ENCODE results near the gene ICAM2.
"Not testable (repeated sequence)": the region's sequence is repeated elsewhere in the genome, so short reads cannot be mapped to it uniquely, and the experiment has no call there.

ICAM2 gene

DNA sequence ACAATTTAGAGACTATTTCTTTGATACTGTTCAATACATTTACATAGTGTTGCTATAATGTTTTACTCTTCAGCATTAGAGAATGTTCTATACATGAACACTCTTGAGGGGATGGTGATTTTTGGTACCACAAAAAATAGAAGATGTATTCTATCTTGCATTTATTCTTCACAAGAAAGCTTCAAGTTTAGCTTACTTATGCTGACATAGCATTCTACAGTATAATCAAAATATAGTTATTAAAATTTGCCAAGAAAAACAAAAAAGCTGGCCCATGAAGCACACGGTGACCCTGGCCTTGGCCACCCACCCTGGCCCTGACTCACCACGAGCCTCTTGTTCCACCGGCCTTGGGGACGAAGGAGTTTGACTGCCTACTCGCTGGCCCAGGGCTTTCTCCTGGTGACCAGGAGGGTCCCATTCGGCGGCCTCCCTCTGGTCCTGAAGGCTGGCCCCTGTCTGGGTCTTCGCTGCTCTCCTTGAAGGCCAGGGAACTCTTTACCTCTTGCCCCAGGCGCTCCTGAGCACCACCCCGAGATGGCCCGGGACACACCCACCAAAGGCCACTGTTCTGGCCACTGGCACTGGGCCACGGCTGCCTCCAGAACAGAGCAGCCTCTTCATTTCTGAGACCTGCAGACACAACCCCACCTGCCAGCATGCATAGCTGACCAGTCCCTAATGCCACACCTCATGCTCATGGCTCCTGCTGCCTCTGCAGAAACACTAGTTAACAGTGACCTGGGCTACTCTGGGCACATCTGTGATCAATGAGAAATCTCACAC lies 22.5 kb upstream of the ICAM2 start:
- no peak for DNase-seq (ENCODE audit: low read depth in 3 of 3)

DNA sequence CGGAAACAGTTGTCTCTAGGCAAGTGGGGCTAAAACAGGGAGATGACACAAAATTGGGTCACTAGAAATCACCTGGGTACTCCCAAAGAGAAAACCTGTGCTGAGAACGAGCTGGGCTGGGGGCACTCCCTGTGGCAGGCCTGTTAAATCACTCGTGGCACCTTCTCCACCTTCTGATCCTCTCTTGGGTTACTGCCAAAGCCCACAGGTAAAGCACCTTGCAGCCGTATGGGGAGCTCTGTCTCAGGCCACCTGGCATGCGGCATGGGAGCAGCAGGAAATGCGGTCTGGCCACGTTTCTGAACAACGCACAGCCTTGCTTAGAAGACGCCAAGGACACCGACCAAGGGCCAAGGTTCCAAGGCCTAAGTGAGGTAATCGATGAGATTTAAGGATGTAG lies 21.5 kb upstream of the ICAM2 start:
- no peak for DNase-seq (ENCODE audit: low read depth in 3 of 3)

DNA sequence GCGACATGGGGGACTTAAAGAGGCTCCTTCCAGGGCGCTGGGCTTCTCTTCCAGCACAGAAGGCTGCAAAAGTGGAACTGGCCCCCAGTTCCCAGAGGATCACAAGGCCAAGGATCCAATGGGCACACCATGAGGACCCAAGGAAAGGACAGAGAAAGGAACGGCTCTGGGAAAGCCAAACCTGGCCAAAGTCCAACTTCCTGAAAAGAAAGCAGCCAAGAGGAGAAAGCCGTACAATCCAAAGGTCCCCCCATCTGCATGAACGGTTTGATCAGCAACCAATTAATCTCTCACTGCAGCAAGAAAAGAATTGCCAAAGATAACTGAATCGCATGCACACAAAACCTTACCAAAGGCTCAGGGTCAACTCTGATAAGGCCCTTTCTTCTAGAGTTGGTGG lies 19.8 kb upstream of the ICAM2 start:
- no peak for DNase-seq (ENCODE audit: low read depth in 3 of 3)

DNA sequence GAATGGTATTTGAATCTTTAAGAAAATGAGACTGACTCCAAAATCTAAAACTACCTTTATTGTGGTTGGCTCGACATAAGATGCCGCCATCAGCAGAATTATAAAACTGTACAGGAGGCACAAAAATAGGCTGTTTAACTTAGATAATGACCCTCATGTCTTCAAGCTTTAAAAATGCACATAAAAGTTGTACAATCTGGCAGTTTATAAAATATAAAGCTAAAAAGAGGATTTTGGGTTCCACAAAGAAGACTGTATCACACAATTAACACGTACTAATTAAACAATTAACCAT lies 18.6 kb upstream of the ICAM2 start:
- no peak for DNase-seq (ENCODE audit: low read depth in 3 of 3)

DNA sequence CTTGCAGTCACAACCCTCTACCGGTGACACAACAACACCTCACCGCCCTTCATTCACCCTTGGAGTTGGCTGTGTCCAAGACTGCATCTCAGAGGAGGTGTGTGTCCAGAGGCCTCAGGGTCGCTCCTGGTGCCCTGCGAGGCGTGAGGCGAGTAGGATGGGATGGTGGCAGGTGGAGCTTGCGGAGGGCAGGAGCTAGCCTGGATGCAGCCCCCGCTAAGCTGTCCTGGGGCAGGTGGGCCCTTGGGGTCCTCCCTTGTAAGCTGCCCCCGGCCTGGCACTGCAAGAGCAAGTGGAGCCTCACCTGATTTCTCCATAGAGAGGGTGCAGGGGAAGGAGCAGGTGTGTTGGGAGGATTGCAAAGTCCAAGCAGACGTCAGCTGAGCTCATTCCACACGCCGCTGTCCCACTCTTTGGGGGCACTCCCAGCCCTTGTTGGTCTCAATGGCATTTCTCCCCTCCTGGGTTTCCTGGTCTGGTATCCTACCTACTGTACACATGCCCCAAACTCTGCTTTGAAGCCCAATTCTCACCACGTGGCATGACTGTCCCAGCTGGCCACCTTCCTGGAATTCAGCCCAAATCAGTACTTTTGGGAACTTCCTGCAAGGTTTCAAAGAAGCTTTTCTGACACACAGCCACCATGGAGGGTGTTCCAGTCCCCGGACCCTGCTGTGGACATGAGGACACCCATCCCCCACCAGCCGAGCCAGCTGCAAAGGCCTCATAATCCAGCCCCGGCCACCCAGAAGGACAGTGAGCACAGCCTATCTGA lies 18.1 kb upstream of the ICAM2 start:
- no peak for DNase-seq (ENCODE audit: low read depth in 3 of 3)

DNA sequence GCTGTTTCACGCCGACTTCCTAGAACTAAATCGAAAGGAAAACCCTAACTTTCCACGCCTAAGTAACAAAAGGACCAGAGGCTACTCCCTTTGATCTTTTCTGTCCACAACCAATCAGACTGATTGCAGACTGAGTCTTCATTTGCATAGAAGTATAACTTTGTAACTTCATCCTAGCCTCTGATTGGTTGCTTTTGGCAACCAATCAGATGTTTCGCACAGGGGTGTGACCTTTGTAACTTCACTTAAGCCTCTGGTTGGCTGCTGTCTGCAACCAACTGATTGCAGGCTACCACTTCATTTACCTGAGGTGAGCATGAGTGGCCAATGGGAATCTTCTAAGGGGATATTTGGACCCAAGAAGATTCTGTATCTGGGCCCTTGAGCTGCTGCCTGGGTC lies 17.4 kb upstream of the ICAM2 start:
- no peak for DNase-seq (ENCODE audit: low read depth in 3 of 3)

DNA sequence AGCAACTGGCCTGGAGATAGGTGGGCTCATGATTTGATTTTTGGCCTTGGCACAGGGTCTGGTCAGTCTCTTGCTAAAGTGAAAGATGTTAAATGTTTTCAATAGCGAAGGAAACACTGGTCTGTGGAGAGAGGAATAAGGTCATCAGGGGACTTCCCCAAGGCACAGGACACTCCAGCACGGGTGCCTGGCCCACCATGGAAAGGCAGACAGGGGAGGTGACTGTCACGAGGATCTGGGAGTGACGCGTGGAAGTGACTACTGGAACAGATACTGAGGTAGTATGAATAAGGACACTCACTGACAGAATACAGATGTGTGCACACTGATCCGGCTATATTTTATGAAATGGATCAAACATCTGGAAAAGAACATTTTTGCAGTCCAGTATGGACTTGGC lies 16.7 kb upstream of the ICAM2 start:
- no peak for DNase-seq (ENCODE audit: low read depth in 3 of 3)

DNA sequence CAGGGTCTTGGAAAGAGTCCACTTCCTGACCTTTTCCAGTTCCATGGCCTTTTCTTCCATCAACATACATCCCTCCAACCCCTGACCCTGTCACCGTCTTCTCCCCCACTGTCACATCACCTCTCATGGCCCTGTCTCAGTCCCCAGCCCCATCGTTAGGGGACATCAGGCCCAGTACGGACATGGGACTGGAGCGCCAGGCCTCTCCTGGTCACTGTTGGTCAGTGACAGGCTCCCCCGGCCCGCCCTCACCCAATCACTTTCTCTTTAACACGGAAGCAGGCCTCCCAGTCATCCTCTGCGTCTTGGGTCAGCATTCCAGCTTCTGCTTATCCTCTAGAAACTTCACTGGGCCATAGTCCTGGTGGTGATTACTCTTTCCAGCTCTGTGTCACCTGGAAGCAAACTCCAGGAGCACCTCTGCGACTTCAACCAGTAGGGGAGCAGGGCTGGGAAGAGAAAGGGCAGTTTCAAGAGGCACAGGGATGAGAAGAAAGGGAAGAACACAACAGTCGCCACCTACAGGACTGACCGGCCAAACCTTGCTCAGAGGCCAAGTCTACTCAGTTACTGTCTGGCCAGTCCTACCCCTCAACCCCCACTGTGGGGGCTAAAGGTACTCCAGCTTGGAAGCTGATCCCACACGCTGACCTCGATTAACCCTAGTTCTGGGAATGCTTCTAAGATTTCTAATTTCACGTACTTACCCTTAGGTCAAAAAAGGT lies 15.9 kb upstream of the ICAM2 start:
- DNase-seq (ENCODE audit: low read depth in 3 of 3) = no peak

DNA sequence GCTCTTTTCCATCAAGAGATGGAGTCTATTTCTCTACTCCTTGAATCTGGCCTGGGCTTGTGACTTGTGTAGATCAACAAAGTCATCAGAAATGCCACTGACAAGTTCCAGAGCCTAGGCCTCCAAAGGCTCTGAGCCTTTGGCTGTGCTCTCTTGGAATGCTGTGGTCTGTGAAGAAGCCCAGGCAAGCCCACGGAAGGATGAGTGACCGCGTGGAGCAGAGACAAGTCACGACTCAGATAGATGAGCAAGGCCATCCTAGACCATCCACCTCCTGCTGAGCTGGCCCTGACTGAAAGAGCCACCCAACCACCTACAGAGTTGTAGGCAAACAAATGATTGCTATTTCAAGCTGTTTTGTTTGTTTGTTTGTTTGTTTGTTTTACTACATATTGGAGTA lies 11.6 kb upstream of the ICAM2 start:
- no peak for DNase-seq (ENCODE audit: low read depth in 3 of 3)

DNA sequence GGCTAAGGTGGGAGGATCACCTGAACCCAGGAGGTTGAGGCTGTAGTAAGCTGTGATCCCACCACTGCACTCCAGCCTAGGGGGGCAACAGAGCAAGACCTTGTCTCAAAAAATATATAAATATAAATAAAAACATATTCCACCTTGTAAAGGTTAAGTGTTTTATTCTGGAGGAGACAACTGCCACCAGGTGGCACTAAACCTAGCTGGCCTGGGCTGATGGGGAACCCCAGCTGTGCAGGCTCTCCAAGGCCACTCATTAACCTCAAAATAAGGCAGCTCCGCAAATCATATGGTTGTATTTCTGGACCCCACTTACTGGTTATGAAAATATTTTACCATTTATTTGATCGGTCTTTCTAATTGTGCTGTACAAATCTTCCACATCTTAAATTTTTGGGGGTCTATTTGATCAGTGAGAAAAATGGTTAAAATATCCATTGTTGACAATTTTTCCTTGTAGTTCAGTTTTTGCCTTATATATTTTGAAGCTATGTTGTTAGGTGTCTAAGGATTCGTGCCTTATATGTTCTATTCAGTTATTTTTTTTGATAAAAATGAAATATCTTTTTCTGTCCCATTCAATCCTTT lies 8.5 kb upstream of the ICAM2 start:
- peak; percentile 38 to 67 (median 56) for DNase-seq (ENCODE audit: low read depth in 3 of 3)

DNA sequence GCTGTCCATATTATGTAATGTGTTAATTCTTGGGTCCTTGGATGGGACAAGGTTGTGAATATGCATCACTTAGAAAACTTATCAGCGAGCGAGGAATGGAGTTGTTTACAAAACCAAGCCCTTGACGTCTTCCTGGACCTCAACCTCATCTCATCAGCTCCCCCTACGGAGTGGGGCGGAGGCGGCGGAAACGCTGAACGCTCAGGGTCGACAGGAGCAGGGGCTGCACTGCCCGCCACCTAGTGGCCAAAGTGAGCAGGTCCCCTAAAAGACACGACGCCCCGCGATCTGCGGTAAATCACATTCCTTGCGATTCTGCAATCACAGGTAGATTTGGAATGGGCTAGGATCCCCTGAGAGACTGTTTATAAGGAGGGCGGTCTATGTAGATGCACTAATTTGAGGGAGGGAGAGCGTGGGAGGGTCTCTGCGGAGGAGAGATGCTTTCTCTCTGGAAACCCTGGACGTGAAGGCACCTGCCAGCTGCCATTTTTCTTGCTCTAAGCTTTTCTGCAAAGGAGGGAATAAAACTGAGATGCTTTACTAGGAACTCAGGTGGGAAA lies 5.4 kb upstream of the ICAM2 start:
- DNase-seq (ENCODE audit: low read depth in 3 of 3) = peak; percentile 79 to 85 (median 80)

DNA sequence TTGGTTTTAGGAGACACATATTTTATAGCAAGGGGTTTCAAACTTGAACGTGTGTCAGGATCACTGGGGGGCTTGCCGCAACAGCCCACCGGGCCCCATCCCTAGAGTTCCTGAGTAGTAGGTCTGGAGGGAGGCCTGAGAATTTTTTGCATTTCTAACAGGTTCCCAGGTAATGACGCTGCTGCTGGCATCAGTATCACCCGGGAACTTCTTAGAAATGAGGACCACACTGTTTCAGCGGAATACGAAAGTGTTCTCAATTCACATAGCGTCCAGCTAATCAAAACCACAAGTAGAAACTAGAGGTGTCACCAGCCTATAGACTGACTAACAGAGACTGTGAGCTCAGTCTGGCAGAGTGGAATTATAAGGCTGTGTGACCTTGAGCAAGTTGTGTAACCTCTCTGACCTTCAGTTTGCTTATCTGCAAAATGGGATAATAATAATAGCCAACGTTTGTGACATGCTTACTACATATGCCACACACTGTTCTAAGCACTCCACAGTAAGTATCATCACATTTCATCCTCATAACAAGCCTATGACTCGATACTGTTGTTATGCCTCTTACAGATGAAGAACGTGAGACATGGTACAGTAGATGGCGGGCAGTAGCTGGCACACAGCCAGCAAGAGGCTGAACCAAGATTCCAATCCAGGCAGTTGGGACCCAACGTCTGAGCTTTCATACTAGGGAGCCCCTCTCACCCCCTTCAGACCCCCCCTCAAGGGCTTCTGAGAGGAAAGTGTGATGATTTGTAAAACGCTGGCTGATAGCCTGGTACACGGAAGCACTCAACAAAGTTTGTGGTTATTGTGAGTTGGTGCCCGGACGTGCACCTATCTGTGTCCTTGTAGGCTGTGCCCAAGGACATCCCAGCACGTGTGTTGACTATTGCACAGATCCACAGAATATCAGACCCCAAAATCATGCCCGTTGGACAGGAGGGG lies 4.6 kb upstream of the ICAM2 start:
- peak in 1 of 3 experiments; percentile 35 for DNase-seq (ENCODE audit: low read depth in 3 of 3)

DNA sequence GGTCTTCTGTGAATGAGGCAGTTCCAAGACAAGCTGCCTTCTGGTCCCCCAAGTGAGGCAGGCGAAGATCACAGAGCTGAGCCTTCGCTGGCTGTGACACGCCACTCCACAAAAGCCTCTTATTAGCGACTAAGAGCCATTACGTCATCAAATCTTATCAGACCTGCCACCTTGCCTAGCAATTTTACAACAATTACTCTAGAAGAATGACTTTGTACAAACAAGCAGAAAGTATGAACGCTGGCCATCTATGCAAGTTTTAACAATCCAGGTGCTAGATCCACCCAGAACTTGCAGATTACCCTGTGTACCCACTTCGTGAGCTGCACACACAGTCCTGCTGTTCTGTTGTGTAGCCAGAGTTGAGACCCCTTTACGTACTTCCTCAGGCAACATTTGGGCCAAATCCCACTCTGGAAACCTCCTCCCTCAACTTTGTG lies 3.8 kb upstream of the ICAM2 start:
- no peak for DNase-seq (ENCODE audit: low read depth in 3 of 3)

DNA sequence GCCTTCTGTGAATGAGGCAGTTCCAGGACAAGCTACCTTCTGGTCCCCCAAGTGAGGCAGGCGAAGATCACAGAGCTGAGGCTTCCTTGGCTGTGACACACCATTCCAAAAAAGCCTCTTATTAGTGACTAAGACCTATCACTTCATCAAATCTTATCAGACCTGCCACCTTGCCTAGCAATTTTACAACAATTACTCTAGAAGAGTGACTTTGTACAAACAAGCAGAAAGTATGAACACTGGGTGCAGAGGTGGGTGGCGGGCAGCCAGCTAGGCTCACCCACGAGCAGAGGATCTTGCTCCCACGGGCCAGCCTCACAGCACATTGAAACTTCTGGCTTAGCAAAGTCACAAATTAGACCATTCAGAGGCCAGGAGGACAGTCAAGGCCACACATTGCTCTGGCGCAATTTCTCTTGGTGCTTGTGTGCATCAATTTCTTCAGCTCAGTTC lies 2.2 kb upstream of the ICAM2 start:
- DNase-seq (ENCODE audit: low read depth in 3 of 3) = no peak

DNA sequence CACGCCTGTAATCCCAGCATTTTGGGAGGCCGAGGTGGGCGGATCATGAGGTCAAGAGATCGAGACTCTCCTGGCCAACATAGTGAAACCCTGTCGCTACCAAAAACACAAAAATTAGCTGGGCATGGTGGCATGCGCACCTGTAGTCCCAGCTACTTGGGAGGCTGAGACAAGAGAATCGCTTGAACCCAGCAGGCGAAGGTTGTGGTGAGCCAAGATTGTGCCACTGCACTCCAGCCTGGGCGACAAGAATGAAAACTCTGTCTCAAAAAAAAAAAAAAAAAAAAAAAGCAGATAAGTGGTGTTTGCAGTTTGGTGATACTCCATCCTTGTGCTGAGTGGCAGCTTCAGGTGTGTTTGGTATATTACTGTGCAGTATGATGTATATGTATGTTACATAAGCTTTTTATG lies 877 bp downstream of the ICAM2 start:
- not testable (repeated sequence) for DNase-seq (ENCODE audit: low read depth in 3 of 3)

DNA sequence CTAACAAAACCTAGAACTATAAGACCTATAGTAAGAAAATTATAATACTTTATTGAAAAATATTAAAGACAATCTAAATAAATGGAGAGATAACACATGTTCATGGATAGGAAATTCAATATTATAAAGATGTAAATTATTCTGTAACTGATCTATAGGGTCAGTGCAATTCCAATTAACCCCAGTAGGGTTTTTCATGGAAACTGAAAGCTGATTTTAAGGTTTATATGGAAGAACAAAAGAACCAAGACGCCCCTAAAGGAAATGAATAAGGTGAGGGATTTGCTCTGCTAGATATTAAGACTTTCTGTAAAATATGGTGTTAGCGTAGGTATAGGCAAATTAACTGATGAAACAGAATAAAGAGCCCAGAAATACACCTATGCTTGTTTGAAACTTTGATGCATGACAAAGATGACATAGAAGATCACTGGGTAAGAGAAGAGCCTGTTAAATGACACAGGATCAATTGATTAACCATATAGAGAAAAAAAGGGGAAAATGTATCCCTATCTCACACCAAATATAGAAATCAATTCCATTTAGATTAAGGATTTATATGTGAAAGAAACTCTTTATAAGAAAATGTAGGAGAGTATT lies 3.0 kb downstream of the ICAM2 start:
- no peak for DNase-seq (ENCODE audit: low read depth in 3 of 3)

DNA sequence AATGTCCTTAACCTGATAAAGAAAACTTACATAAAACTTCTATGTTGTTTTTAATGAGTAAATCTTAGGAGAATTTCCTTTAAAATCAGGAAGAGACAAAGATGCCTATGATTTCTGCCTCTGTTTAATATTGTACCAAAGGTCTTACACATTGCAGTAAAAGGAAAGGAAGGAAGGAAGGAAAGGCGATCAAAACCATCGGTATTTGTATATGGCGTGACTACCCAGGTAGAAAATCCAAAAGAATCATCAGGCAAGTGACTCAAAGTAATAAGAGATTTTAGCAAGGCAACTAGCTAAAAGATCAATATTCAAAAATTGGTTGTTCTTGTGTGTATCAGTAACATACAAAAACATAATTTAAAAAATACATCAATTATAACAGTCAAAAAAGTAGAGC lies 3.5 kb downstream of the ICAM2 start:
- no peak for DNase-seq (ENCODE audit: low read depth in 3 of 3)

DNA sequence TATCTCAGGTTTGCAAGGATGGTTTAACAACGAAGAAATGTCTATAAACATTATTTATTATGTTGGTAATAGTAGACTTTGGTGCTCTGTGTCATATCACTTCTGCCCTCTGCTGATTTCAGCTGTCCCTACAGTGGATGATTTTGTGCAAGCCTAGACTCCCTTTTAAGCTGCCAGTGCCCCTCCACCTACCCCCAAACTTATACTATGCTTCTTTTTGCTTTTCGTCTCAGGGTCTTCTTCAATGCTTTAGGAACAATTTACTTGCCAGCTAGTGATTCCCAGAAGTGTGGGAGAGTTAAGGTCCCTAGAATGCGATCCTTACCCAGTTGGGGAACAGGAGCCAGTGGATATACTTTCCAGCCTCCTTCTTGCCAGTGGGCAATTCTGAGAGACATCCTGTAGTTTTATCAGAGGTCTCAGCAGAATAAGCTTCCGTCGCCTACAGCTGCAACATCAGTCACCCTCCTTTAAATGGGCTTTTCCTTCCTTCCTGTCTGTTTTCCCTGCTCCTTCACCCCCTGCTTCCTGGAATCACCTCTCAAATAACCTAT lies 4.1 kb downstream of the ICAM2 start:
- DNase-seq (ENCODE audit: low read depth in 3 of 3) = no peak

DNA sequence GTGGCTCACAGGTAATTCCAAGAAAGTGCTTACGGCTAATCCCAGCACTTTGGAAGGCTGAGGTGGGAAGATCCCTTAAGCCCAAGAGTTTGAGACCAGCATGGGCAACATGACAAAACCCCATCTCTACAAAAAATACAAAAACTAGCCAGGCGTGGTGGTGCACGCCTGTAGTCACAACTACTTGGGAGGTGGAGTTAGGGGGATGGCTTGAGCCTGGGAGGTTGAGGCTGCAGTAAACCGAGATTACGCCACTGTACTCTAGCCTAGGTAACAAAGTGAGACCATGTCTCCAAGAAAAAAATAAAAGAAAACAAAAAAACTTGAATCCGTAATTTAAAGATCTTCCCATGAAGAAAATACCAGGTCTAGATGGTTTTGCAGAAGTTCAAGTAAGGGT lies 5.0 kb downstream of the ICAM2 start:
- no peak for DNase-seq (ENCODE audit: low read depth in 3 of 3)

Measured in stimulated activated CD4-positive, alpha-beta T cell treated with anti-CD3 and anti-CD28 coated beads, TNF-alpha, amount 100 ng/mL, for 24 hours (primary cell).